A549 (cell line): ENCODE results near the gene ANO9. TPM values are rescaled to one million over a fixed set of nuclear protein-coding genes. Genes with fewer than 3 reads are reported as not detected.

Experiments used
- ATAC-seq, 2 experiments: fragments of 200-7000 bp in 1 of 2; fragments of >200 bp in 1 of 2; cut with Nextera tagmentation in 1 of 2; cut with Tn5 transposase in 1 of 2; 3 replicates each; pipeline versions ENCODE4 v1.8.0 to v1.9.1; 2018 to 2020; ENCODE audit warnings: mild to moderate bottlenecking in 1 of 2, moderate library complexity in 1 of 2
- CTCF ChIA-PET: fragments of 300-600 bp; sonication (Branson Sonifier 250); formaldehyde crosslinking; extraction: SDS; loops from one replicate; lab custom pipeline; 2021; ENCODE audit warnings: antibody characterized with exemption, inconsistent platforms; lab: Yijun Ruan, JAX
- POLR2A ChIA-PET: fragments of 350-600 bp; formaldehyde crosslinking; extraction: SDS; loops from one replicate; lab custom pipeline; 2021; ENCODE audit warnings: antibody characterized with exemption, inconsistent platforms; lab: Yijun Ruan, JAX
- DNase-seq, 2 experiments: peaks; one replicate each; pipeline versions ENCODE4 v3.0.0 to v3.0.0-alpha.2; 2011 to 2016; ENCODE audit warnings: low read depth in 1 of 2, low spot score in 1 of 2
- FAIRE-seq: peaks from 2 replicates; lab custom pipeline; 2011; peaks lifted over from hg19 to GRCh38; lab: Jason Lieb, UNC
- H3K27ac ChIP-seq, 2 experiments: fragments of >200 bp; sonication (Bioruptor Twin); formaldehyde crosslinking; 3 replicates each; pipeline ENCODE4 v1.5.1; 2016 to 2017
- H3K4me1 ChIP-seq: fragments of >200 bp; sonication (Bioruptor Twin); formaldehyde crosslinking; 3 replicates; pipeline ENCODE4 v1.6.1; 2016
- H3K4me2 ChIP-seq: fragments of >200 bp; sonication (Bioruptor Twin); formaldehyde crosslinking; 3 replicates; pipeline ENCODE4 v1.6.1; 2016
- H3K4me3 ChIP-seq: fragments of >200 bp; sonication (Bioruptor Twin); formaldehyde crosslinking; 3 replicates; pipeline ENCODE4 v1.5.1; 2016
- H3K9me3 ChIP-seq: fragments of >200 bp; sonication (Bioruptor Twin); formaldehyde crosslinking; 3 replicates; pipeline ENCODE4 v1.6.1; 2016
- BHLHE40 ChIP-seq: IDR thresholded peaks from 2 replicates; pipeline ENCODE4 v1.6.1; 2012; ENCODE audit warnings: low read depth, low read length, inconsistent platforms
- CBX2 ChIP-seq: fragments of 200-600 bp; sonication (generic); IDR thresholded peaks from 2 replicates; pipeline ENCODE4 v1.6.1; 2016; ENCODE audit warnings: low read depth, mild to moderate bottlenecking, borderline replicate concordance
- CBX8 ChIP-seq: fragments of 200-600 bp; sonication (generic); IDR thresholded peaks from 2 replicates; pipeline ENCODE4 v1.6.1; 2016
- CEBPB ChIP-seq, 2 experiments: fragments of >200 bp in 1 of 2; sonication (Bioruptor Twin) in 1 of 2; formaldehyde crosslinking in 1 of 2; IDR thresholded peaks; 2 replicates each; pipeline ENCODE4 v1.6.1; 2012 to 2016
- CHD4 ChIP-seq: fragments of 200-600 bp; sonication (generic); IDR thresholded peaks from 2 replicates; pipeline ENCODE4 v1.6.1; 2016; ENCODE audit warnings: antibody characterized with exemption, mild to moderate bottlenecking, borderline replicate concordance
- EHF ChIP-seq: fragments of 250-450 bp; sonication (Bioruptor Pico); IDR thresholded peaks from 2 replicates; pipeline ENCODE4 v1.5.0; 2020; ENCODE audit warnings: mild to moderate bottlenecking
- EHMT2 ChIP-seq: fragments of 200-600 bp; sonication (generic); IDR thresholded peaks from 2 replicates; pipeline ENCODE4 v1.6.1; 2016; ENCODE audit warnings: antibody characterized with exemption, low read depth, mild to moderate bottlenecking, moderate library complexity
- EP300 ChIP-seq, 2 experiments: fragments of >200 bp; sonication (Bioruptor Twin); formaldehyde crosslinking; IDR thresholded peaks; 2 replicates in 1 of 2; 3 replicates in 1 of 2; pipeline ENCODE4 v1.6.1; 2016 to 2017
- ESRRA ChIP-seq: fragments of 150-350 bp; IDR thresholded peaks from 2 replicates; pipeline ENCODE4 v1.6.1; 2014; ENCODE audit warnings: mild to moderate bottlenecking, low read length, borderline replicate concordance
- FOSL2 ChIP-seq, 2 experiments: fragments of 450-650 bp in 1 of 2; fragments of >200 bp in 1 of 2; sonication (Bioruptor Twin) in 1 of 2; formaldehyde crosslinking; IDR thresholded peaks; 2 replicates each; pipeline versions ENCODE4 v1.5.0 to v1.6.1; 2016 to 2020; ENCODE audit warnings: mild to moderate bottlenecking in 1 of 2, moderate library complexity in 1 of 2
- FOXS1 ChIP-seq: fragments of 250-450 bp; sonication (Bioruptor Pico); IDR thresholded peaks from 2 replicates; pipeline ENCODE4 v1.5.0; 2020; ENCODE audit warnings: mild to moderate bottlenecking, moderate library complexity
- GATA3 ChIP-seq: IDR thresholded peaks from 2 replicates; pipeline ENCODE4 v1.6.1; 2012; ENCODE audit warnings: borderline replicate concordance
- HDAC2 ChIP-seq: fragments of 200-600 bp; sonication (generic); IDR thresholded peaks from 2 replicates; pipeline ENCODE4 v1.6.1; 2016
- HOXA7 ChIP-seq: fragments of 250-450 bp; sonication (Bioruptor Pico); IDR thresholded peaks from 2 replicates; pipeline ENCODE4 v1.5.0; 2020; ENCODE audit warnings: mild to moderate bottlenecking, moderate library complexity
- HOXB13 ChIP-seq: fragments of 250-450 bp; sonication (Bioruptor Pico); IDR thresholded peaks from 2 replicates; pipeline ENCODE4 v1.5.0; 2020; ENCODE audit warnings: low read depth, mild to moderate bottlenecking, moderate library complexity
- HOXB5 ChIP-seq: fragments of 250-450 bp; sonication (Bioruptor Pico); IDR thresholded peaks from 2 replicates; pipeline ENCODE4 v1.5.0; 2020; ENCODE audit warnings: mild to moderate bottlenecking, moderate library complexity
- JUN ChIP-seq, 2 experiments: fragments of >200 bp; sonication (Bioruptor Twin); formaldehyde crosslinking; IDR thresholded peaks; 2 replicates in 1 of 2; 3 replicates in 1 of 2; pipeline ENCODE4 v1.6.1; 2016 to 2017
- JUNB ChIP-seq: fragments of >200 bp; sonication (Bioruptor Twin); formaldehyde crosslinking; IDR thresholded peaks from 2 replicates; pipeline ENCODE4 v1.6.1; 2016
- KDM1A ChIP-seq: fragments of 200-600 bp; sonication (generic); IDR thresholded peaks from 2 replicates; pipeline ENCODE4 v1.6.1; 2016; ENCODE audit warnings: low read depth, mild to moderate bottlenecking
- KDM5A ChIP-seq: fragments of 200-600 bp; sonication (generic); IDR thresholded peaks from 2 replicates; pipeline ENCODE4 v1.6.1; 2016; ENCODE audit warnings: antibody characterized with exemption, mild to moderate bottlenecking
- MAZ ChIP-seq: fragments of 150-350 bp; IDR thresholded peaks from 2 replicates; pipeline ENCODE4 v1.6.1; 2014; ENCODE audit warnings: antibody characterized with exemption, low read depth, low read length, borderline replicate concordance
- NPAS2 ChIP-seq: fragments of 250-450 bp; sonication (Bioruptor Pico); IDR thresholded peaks from 2 replicates; pipeline ENCODE4 v1.8.0; 2022; ENCODE audit warnings: mild to moderate bottlenecking, moderate library complexity, borderline replicate concordance
- PHF8 ChIP-seq: fragments of 200-600 bp; sonication (generic); IDR thresholded peaks from 2 replicates; pipeline ENCODE4 v1.6.1; 2016; ENCODE audit warnings: low read depth, mild to moderate bottlenecking, antibody characterized with exemption, moderate library complexity, borderline replicate concordance
- RAD21 ChIP-seq, 2 experiments: fragments of >200 bp in 1 of 2; sonication (Bioruptor Twin) in 1 of 2; formaldehyde crosslinking in 1 of 2; IDR thresholded peaks in 1 of 2; conservative IDR thresholded peaks in 1 of 2; 2 replicates in 1 of 2; 3 replicates in 1 of 2; pipeline ENCODE4 v1.6.1; 2012 to 2018; ENCODE audit warnings: inconsistent platforms in 1 of 2
- RARB ChIP-seq: fragments of 250-450 bp; sonication (Bioruptor Pico); IDR thresholded peaks from 2 replicates; pipeline ENCODE4 v1.8.0; 2021; ENCODE audit warnings: mild to moderate bottlenecking, moderate library complexity
- RCOR1 ChIP-seq: fragments of 150-350 bp; IDR thresholded peaks from 2 replicates; pipeline ENCODE4 v1.6.1; 2014; ENCODE audit warnings: antibody characterized with exemption, low read length, low read depth
- RFX5 ChIP-seq: fragments of 450-650 bp; IDR thresholded peaks from 2 replicates; pipeline ENCODE4 v1.7.1; 2014; ENCODE audit warnings: antibody characterized with exemption, mild to moderate bottlenecking, moderate library complexity
- RNF2 ChIP-seq: fragments of 200-600 bp; sonication (generic); IDR thresholded peaks from 2 replicates; pipeline ENCODE4 v1.6.1; 2016; ENCODE audit warnings: low read depth, mild to moderate bottlenecking, antibody characterized with exemption, moderate library complexity, borderline replicate concordance
- SMC3 ChIP-seq: fragments of >200 bp; sonication (Bioruptor Twin); formaldehyde crosslinking; IDR thresholded peaks from 3 replicates; pipeline ENCODE4 v1.6.1; 2018; ENCODE audit warnings: inconsistent platforms
- SREBF2 ChIP-seq: fragments of 450-650 bp; IDR thresholded peaks from 2 replicates; pipeline ENCODE4 v1.6.1; 2014; ENCODE audit warnings: mild to moderate bottlenecking, moderate library complexity
- TFCP2L1 ChIP-seq: fragments of 250-450 bp; sonication (Bioruptor Pico); IDR thresholded peaks from 2 replicates; pipeline ENCODE4 v1.5.0; 2021; ENCODE audit warnings: mild to moderate bottlenecking
- TP53 ChIP-seq: fragments of 250-450 bp; sonication (Bioruptor Pico); IDR thresholded peaks from 2 replicates; pipeline ENCODE4 v1.5.0; 2021; ENCODE audit warnings: mild to moderate bottlenecking, moderate library complexity
- ZNF302 ChIP-seq: fragments of 250-450 bp; sonication (Bioruptor Pico); IDR thresholded peaks from 2 replicates; pipeline ENCODE4 v1.9.0; 2021; ENCODE audit warnings: inconsistent platforms, mild to moderate bottlenecking, moderate library complexity
- ZSCAN20 ChIP-seq: fragments of 250-450 bp; sonication (Bioruptor Pico); IDR thresholded peaks from 2 replicates; pipeline ENCODE4 v1.8.0; 2022; ENCODE audit warnings: mild to moderate bottlenecking, moderate library complexity
- WGBS: methylation state at CpG from one replicate; pipeline ENCODE4 v1.1.6; 2017; ENCODE audit errors: missing lambda C conversion rate; 5-methylcytosine and 5-hydroxymethylcytosine counted together
- polyA plus RNA-seq, 4 experiments: library from polyadenylated mRNA; depleted of rRNA in 3 of 4; stranded (reverse); fragments of >200 nt; fragmentation: RNase III in 1 of 4; extraction: RNeasy Plus Mini Kit Qiagen cat#74134 plus additional on column Dnase treatment in 1 of 4; gene quantifications; 2 replicates in 3 of 4; 3 replicates in 1 of 4; pipeline ENCODE4 v1.2.3, GENCODE V29; 2011 to 2017
- TF ChIP-seq, protein P1 (sequence below): fragments of 250-450 bp; sonication (Bioruptor Pico); IDR thresholded peaks from 2 replicates; pipeline ENCODE4 v1.5.0; 2021; ENCODE audit warnings: mild to moderate bottlenecking, moderate library complexity, borderline replicate concordance
- TF ChIP-seq, protein P2 (sequence below): IDR thresholded peaks from 2 replicates; pipeline ENCODE4 v1.6.1; 2012
- TF ChIP-seq, protein P3 (sequence below): fragments of >200 bp; sonication (Bioruptor Twin); formaldehyde crosslinking; IDR thresholded peaks from 3 replicates; pipeline ENCODE4 v1.6.1; 2016
- TF ChIP-seq, protein P4 (sequence below): fragments of 450-650 bp; IDR thresholded peaks from 2 replicates; pipeline ENCODE4 v1.6.1; 2014; ENCODE audit warnings: antibody characterized with exemption

ANO9 gene
- polyA plus RNA-seq, 2 of the 4 experiments (the other 2 are of a cell fraction), result 0.50 to 0.66 TPM

DNA sequence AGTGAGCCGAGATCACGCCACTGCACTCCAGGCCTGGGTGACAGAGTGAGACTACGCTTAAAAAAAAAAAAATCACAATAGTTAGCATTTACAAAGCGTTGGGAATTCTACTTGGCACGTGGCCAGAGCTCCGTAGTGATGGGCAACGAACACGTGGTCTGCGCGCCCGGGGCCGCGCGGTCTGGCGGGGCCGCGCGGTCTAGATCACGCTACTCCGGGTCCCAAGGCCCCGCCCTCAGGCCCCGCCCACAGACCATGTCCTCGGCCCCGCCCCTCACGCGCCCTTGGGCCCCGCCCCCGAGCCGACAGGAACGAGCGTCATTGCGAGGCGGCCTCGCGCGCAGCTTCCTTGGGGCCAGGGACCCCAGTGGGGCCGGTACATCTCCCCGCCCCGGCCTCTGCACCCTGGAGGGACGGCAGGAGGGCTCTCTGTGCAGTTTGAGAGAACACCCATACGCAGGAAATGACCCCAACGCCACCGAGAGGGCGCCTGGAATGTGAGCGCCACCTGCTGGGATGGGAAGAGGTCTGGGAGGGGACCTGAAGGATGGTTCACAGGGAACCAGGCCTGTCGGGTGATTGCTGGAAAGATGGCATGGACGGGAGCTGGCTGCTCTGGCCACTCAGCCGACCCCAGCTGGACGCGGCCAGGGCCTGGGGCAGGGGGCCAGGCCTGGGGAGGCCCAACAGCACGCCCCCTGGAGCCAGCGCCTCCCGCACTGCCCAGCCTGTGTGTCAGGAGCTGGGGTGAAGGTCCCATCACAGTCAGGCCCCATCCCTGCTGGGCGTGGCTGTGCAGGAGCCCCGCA, 6.3 kb upstream of the ANO9 start:
- CTCF ChIA-PET, result interaction anchor here (0.5 to 8.4 kb wide), 62 partner anchors 8 to 250 kb away, joined by 3 to 112 read pairs (median 5); partner anchors contain the start of genes IFITM5 and PGGHG
- Histone ChIP-seq H3K4me3 (peak overlapping the region; percentile 48), H3K4me1 (peaks cover 18% of the 10 kb centered on the region), H3K9me3 (no peaks in the 10 kb centered on the region), H3K4me2 (peak overlapping the region; percentile 84), H3K27ac (peak overlapping the region; percentile 77 to 93)
- ATAC-seq, result peak; percentile 77 to 82
- DNase-seq, result peak; percentile 94 to 96
- POLR2A ChIA-PET, result interaction anchor here (0.7 to 2.4 kb wide), 16 partner anchors 8 to 241 kb away, joined by 3 to 30 read pairs (median 4); partner anchors contain the start of genes BET1L, RIC8A and RNH1
- 4% methylated on average over 32 of the region's 55 CpGs for WGBS
- no peak for FAIRE-seq
- TF ChIP-seq RFX5 (no peak), RCOR1 (0 out of 2 replicates have a peak, but pooled peaks have one; percentile 67), KDM5A (no peak), KDM1A (no peak), HOXA7 (no peak), SREBF2 (no peak), MAZ (no peak), TFCP2L1 (CRISPR knock-in tag) (peak; percentile 65; the same call in 1 of the 2 replicates), RARB (CRISPR knock-in tag) (no peak), CEBPB (IDR thresholded peaks at IDR 0.05) (no peak), HOXB13 (CRISPR knock-in tag) (no peak), RAD21 (conservative IDR thresholded peaks at IDR 0.05 in 1 of 2, IDR thresholded peaks at IDR 0.05 in 1 of 2) (peak; percentile 87 to 90), HDAC2 (no peak), ZNF302 (CRISPR knock-in tag) (no peak), PHF8 (peak; percentile 69), FOXS1 (CRISPR knock-in tag) (no peak), HOXB5 (no peak), FOSL2 (IDR thresholded peaks at IDR 0.05) (no peak), FOSL2 (CRISPR knock-in tag; IDR thresholded peaks at IDR 0.05) (peak; percentile 25; the same call in 1 of the 2 replicates), JUNB (no peak), TP53 (CRISPR knock-in tag) (no peak), EP300 (IDR thresholded peaks at IDR 0.05) (no peak), NPAS2 (CRISPR knock-in tag) (no peak), SMC3 (peak; percentile 80), EHF (CRISPR knock-in tag) (no peak), ZSCAN20 (CRISPR knock-in tag) (no peak), CBX8 (no peak), BHLHE40 (no peak), GATA3 (no peak), ESRRA (no peak), RNF2 (no peak), CBX2 (no peak), JUN (IDR thresholded peaks at IDR 0.05) (peak; percentile 41 to 83; a peak in 4 of 5 replicates), EHMT2 (no peak), CHD4 (no peak)
- TF ChIP-seq, protein P1, sequence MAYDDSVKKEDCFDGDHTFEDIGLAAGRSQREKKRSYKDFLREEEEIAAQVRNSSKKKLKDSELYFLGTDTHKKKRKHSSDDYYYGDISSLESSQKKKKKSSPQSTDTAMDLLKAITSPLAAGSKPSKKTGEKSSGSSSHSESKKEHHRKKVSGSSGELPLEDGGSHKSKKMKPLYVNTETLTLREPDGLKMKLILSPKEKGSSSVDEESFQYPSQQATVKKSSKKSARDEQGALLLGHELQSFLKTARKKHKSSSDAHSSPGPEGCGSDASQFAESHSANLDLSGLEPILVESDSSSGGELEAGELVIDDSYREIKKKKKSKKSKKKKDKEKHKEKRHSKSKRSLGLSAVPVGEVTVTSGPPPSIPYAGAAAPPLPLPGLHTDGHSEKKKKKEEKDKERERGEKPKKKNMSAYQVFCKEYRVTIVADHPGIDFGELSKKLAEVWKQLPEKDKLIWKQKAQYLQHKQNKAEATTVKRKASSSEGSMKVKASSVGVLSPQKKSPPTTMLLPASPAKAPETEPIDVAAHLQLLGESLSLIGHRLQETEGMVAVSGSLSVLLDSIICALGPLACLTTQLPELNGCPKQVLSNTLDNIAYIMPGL, result no peak
- TF ChIP-seq, protein P2, sequence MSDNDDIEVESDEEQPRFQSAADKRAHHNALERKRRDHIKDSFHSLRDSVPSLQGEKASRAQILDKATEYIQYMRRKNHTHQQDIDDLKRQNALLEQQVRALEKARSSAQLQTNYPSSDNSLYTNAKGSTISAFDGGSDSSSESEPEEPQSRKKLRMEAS, result peak; percentile 95
- TF ChIP-seq, protein P3, sequence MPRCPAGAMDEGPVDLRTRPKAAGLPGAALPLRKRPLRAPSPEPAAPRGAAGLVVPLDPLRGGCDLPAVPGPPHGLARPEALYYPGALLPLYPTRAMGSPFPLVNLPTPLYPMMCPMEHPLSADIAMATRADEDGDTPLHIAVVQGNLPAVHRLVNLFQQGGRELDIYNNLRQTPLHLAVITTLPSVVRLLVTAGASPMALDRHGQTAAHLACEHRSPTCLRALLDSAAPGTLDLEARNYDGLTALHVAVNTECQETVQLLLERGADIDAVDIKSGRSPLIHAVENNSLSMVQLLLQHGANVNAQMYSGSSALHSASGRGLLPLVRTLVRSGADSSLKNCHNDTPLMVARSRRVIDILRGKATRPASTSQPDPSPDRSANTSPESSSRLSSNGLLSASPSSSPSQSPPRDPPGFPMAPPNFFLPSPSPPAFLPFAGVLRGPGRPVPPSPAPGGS, result peak; percentile 65; the same call in 2 of the 3 replicates
- TF ChIP-seq, protein P4, sequence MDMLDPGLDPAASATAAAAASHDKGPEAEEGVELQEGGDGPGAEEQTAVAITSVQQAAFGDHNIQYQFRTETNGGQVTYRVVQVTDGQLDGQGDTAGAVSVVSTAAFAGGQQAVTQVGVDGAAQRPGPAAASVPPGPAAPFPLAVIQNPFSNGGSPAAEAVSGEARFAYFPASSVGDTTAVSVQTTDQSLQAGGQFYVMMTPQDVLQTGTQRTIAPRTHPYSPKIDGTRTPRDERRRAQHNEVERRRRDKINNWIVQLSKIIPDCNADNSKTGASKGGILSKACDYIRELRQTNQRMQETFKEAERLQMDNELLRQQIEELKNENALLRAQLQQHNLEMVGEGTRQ, result peak; percentile 89
